Astrocyte (in vitro differentiated cells and primary cell): ENCODE measurements around the gene HSPA4L. TPM values are rescaled to one million over a fixed set of nuclear protein-coding genes. Genes with fewer than 3 reads are reported as not detected.

ENCODE experiments used
- DNase-seq: peaks from one replicate; pipeline ENCODE4 v3.0.0-alpha.2; 2010; ENCODE audit warnings: low read depth
- FAIRE-seq: peaks from 2 replicates; lab custom pipeline; 2011; peaks lifted over from hg19 to GRCh38; lab: Jason Lieb, UNC
- H2AFZ ChIP-seq: 2 replicates; pipeline ENCODE4 v1.6.0; 2012; ENCODE audit warnings: low read depth, low read length, inconsistent platforms
- H3K27ac ChIP-seq: 2 replicates; pipeline ENCODE4 v1.5.1; 2011; ENCODE audit warnings: low read depth, low read length, inconsistent platforms
- H3K27me3 ChIP-seq: 2 replicates; pipeline ENCODE4 v1.6.0; 2011; ENCODE audit warnings: low read length, inconsistent platforms; ENCODE audit not compliant: insufficient read depth
- H3K36me3 ChIP-seq: 2 replicates; pipeline ENCODE4 v1.5.1; 2011; ENCODE audit warnings: low read length, inconsistent platforms; ENCODE audit not compliant: insufficient read depth
- H3K4me1 ChIP-seq: 2 replicates; pipeline ENCODE4 v1.5.1; 2011; ENCODE audit warnings: low read length, inconsistent platforms; ENCODE audit not compliant: insufficient read depth
- H3K4me2 ChIP-seq: 2 replicates; pipeline ENCODE4 v1.6.0; 2012; ENCODE audit warnings: low read length, inconsistent platforms
- H3K4me3 ChIP-seq: 2 replicates; pipeline ENCODE4 v1.5.1; 2011; ENCODE audit warnings: low read depth, mild to moderate bottlenecking, low read length, inconsistent platforms; ENCODE audit not compliant: insufficient read depth
- H3K79me2 ChIP-seq: 2 replicates; pipeline ENCODE4 v1.6.0; 2012; ENCODE audit warnings: mild to moderate bottlenecking, low read length, inconsistent platforms; ENCODE audit not compliant: insufficient read depth
- H3K9ac ChIP-seq: 2 replicates; pipeline ENCODE4 v1.6.0; 2012; ENCODE audit warnings: mild to moderate bottlenecking, low read length, inconsistent platforms
- H3K9me3 ChIP-seq: 2 replicates; pipeline ENCODE4 v1.5.1; 2012; ENCODE audit warnings: low read depth, mild to moderate bottlenecking, low read length, inconsistent platforms; ENCODE audit not compliant: insufficient read depth
- H4K20me1 ChIP-seq: 2 replicates; pipeline ENCODE4 v1.6.0; 2012; ENCODE audit warnings: low read length, inconsistent platforms; ENCODE audit not compliant: insufficient read depth
- H3K27ac Mint-ChIP-seq: one replicate; pipeline ENCODE4 v1.8.0; 2021; ENCODE audit warnings: mild to moderate bottlenecking, mixed read lengths; ENCODE audit not compliant: unreplicated experiment
- H3K27me3 Mint-ChIP-seq: one replicate; pipeline ENCODE4 v1.8.0; 2021; ENCODE audit warnings: low read depth, mixed read lengths; ENCODE audit not compliant: unreplicated experiment
- H3K36me3 Mint-ChIP-seq: one replicate; pipeline ENCODE4 v1.8.0; 2021; ENCODE audit warnings: low read depth, mixed read lengths; ENCODE audit not compliant: unreplicated experiment
- H3K4me1 Mint-ChIP-seq: one replicate; pipeline ENCODE4 v1.8.0; 2021; ENCODE audit warnings: low read depth, mixed read lengths; ENCODE audit not compliant: unreplicated experiment
- H3K4me3 Mint-ChIP-seq: one replicate; pipeline ENCODE4 v1.8.0; 2021; ENCODE audit warnings: mild to moderate bottlenecking, moderate library complexity, mixed read lengths; ENCODE audit not compliant: unreplicated experiment
- H3K9me3 Mint-ChIP-seq: one replicate; pipeline ENCODE4 v1.8.0; 2021; ENCODE audit warnings: mild to moderate bottlenecking, mixed read lengths; ENCODE audit not compliant: unreplicated experiment
- CTCF ChIP-seq: IDR thresholded peaks from 2 replicates; pipeline ENCODE4 v1.5.1; 2011; ENCODE audit warnings: low read depth, mild to moderate bottlenecking, inconsistent platforms, low read length, moderate library complexity; ENCODE audit not compliant: insufficient read depth
- EZH2 ChIP-seq: IDR thresholded peaks from 2 replicates; pipeline ENCODE4 v1.6.1; 2012; ENCODE audit warnings: mild to moderate bottlenecking, low read length, inconsistent platforms; ENCODE audit not compliant: insufficient read depth
- total RNA-seq: library from RNA; stranded (reverse); gene quantifications from 2 replicates; pipeline ENCODE4 v1.2.1, GENCODE V29; 2021

Gene HSPA4L
- total RNA-seq, 1 donor from 2014 or later, result 8.9 TPM

GRCh38 chr4:127888559-127888958, 106.4 kb downstream of the HSPA4L start:
- Histone ChIP-seq H3K27ac (no peak overlapping the region), H3K36me3 (peaks cover 24% of the 10 kb centered on the region), H3K4me2 (no peak overlapping the region), H3K9me3 (no peaks in the 10 kb centered on the region), H3K79me2 (peaks cover 20% of the 10 kb centered on the region), H3K4me3 (no peak overlapping the region), H4K20me1 (no peaks in the 10 kb centered on the region), H2AFZ (no peak overlapping the region), H3K27me3 (no peaks in the 10 kb centered on the region), H3K9ac (no peak overlapping the region), H3K4me1 (no peaks in the 10 kb centered on the region)
- no peaks in the 10 kb centered on the region for H3K4me1 Mint-ChIP-seq
- no peak overlapping the region for H3K4me3 Mint-ChIP-seq
- H3K36me3 Mint-ChIP-seq, result no peaks in the 10 kb centered on the region
- no peak overlapping the region for H3K27ac Mint-ChIP-seq
- FAIRE-seq, result no peak
- no peaks in the 10 kb centered on the region for H3K27me3 Mint-ChIP-seq
- no peaks in the 10 kb centered on the region for H3K9me3 Mint-ChIP-seq
- TF ChIP-seq EZH2 (no peak), CTCF (no peak)
- no peak for DNase-seq

GRCh38 chr4:127889903-127890302, 107.8 kb downstream of the HSPA4L start:
- H3K9ac ChIP-seq, result no peak overlapping the region
- H3K4me1 ChIP-seq, result no peaks in the 10 kb centered on the region
- H3K36me3 Mint-ChIP-seq, result no peaks in the 10 kb centered on the region
- no peak overlapping the region for H3K4me2 ChIP-seq
- H4K20me1 ChIP-seq, result no peaks in the 10 kb centered on the region
- peaks cover 17% of the 10 kb centered on the region for H3K79me2 ChIP-seq
- no peak overlapping the region for H3K27ac Mint-ChIP-seq
- TF ChIP-seq CTCF, result no peak
- TF ChIP-seq EZH2, result no peak
- H3K27me3 ChIP-seq, result no peaks in the 10 kb centered on the region
- no peaks in the 10 kb centered on the region for H3K27me3 Mint-ChIP-seq
- H3K9me3 Mint-ChIP-seq, result no peaks in the 10 kb centered on the region
- H3K9me3 ChIP-seq, result no peaks in the 10 kb centered on the region
- peak; percentile 13 for DNase-seq
- H3K27ac ChIP-seq, result no peak overlapping the region
- no peak overlapping the region for H3K4me3 ChIP-seq
- H3K36me3 ChIP-seq, result peaks cover 27% of the 10 kb centered on the region
- H3K4me3 Mint-ChIP-seq, result no peak overlapping the region
- FAIRE-seq, result peak; percentile 17
- peak overlapping the region; percentile 49 for H2AFZ ChIP-seq
- no peaks in the 10 kb centered on the region for H3K4me1 Mint-ChIP-seq

Other genes with a start within 250 kb of the HSPA4L start
- gene INTU, start 149.4 kb upstream of the HSPA4L start, total RNA-seq, result 21.9 and 25.1 TPM in 2 replicates
- not detected in 2 replicates for gene SLC25A31, start 51.9 kb upstream of the HSPA4L start, total RNA-seq
- gene PLK4, start 98.6 kb downstream of the HSPA4L start, total RNA-seq, result 2.8 and 3.6 TPM in 2 replicates
- 22.2 and 23.0 TPM in 2 replicates for gene MFSD8, start 182.9 kb downstream of the HSPA4L start, total RNA-seq
- 9.2 and 9.5 TPM in 2 replicates for gene ABHD18, start 183.1 kb downstream of the HSPA4L start, total RNA-seq